ENCODE data around the gene GALNT8.

DNA sequence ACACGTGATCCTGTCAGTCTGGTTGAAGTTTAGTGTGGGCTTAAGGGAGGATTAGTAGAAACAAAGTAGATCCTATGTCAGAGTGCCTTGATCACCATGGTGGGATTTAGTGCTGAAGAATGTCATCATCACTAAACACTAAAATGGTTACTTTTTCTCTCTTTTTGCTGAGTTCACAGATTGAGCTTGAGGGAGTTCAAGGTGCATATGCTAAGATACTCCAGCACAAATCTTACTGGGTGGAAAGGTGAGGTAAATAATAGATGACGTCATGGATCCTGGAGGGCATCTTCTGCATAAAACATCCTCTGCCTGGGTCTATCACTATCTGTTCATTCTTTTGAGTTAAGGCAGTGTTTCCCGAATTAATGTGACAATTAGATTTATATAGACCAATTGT is 4.9 kb downstream of the GALNT8 start:
- TF ChIP-seq, protein P1, sequence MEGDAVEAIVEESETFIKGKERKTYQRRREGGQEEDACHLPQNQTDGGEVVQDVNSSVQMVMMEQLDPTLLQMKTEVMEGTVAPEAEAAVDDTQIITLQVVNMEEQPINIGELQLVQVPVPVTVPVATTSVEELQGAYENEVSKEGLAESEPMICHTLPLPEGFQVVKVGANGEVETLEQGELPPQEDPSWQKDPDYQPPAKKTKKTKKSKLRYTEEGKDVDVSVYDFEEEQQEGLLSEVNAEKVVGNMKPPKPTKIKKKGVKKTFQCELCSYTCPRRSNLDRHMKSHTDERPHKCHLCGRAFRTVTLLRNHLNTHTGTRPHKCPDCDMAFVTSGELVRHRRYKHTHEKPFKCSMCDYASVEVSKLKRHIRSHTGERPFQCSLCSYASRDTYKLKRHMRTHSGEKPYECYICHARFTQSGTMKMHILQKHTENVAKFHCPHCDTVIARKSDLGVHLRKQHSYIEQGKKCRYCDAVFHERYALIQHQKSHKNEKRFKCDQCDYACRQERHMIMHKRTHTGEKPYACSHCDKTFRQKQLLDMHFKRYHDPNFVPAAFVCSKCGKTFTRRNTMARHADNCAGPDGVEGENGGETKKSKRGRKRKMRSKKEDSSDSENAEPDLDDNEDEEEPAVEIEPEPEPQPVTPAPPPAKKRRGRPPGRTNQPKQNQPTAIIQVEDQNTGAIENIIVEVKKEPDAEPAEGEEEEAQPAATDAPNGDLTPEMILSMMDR (IDR thresholded peaks at IDR 0.05), result no peak
- TF ChIP-seq POLR2A (IDR thresholded peaks at IDR 0.05; ENCODE audit: low read depth), result no peak

All from esophagus muscularis mucosa (tissue), 3 donors.